NB4 (cell line): ENCODE data around the gene CDH23.

Source experiments
- DNase-seq: peaks from one replicate; pipeline ENCODE4 v3.0.0; 2010; ENCODE audit warnings: low read depth
- H3K4me3 ChIP-seq: one replicate; pipeline ENCODE4 v1.5.1; 2011; ENCODE audit warnings: mild to moderate bottlenecking, low read depth, low read length, moderate library complexity
- MYC ChIP-seq: IDR thresholded peaks from 2 replicates; pipeline ENCODE4 v1.6.1; 2011; ENCODE audit warnings: low read depth, low read length
- POLR2A ChIP-seq: IDR thresholded peaks from 2 replicates; pipeline ENCODE4 v1.6.1; 2011; ENCODE audit warnings: mild to moderate bottlenecking; ENCODE audit not compliant: insufficient read length; ENCODE audit errors: extremely low read depth
- TF ChIP-seq, protein P1 (sequence below): IDR thresholded peaks from 2 replicates; pipeline ENCODE4 v1.6.1; 2011; ENCODE audit warnings: low read depth, low read length
- TF ChIP-seq, protein P2 (sequence below): IDR thresholded peaks from one replicate; pipeline ENCODE4 v1.5.1; 2012; ENCODE audit warnings: low read depth, low read length

Gene CDH23

DNA sequence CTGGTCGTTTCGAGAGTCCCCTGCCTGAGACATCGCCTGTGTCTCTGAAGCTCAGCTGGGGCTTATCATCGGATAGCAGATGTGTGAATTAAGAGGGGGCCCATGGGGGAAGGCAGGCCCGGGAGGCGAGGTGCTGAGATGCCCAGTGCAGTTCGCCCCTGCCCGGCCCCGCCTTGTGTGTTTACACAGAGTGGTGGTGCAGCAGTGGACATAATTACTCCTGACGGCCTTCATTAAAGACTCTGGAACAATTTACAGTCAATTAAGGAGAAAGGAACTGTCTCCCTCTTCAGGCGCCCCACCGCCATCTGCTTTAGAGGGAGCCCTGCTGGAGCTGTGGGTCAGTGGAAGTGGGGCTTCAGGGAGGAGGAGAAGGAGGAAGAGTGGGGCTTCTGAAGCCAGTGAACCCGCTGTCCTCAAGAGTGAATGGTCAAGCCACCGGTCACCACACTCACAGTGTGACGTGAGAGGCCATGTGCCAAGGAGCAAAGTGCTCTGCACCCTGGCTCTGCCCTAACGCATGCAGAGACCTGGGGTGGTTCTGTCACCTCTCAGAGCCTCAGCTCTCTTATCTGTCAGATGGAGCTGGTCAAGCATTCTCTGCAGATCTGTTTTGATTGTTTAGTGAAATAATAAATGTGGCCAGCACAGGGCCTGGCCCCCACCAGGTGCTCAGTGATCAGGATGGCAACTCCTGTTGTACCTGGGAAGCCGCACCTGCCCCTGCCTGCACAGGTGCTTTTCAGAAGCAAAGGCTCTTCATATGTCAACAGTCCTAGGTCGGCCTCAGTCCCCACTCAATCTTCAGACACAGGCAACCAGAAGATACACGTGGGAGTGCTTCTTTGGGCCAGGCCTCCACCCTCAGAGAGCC is 65.6 kb downstream of the CDH23 start:
- DNase-seq: no peak
- H3K4me3 ChIP-seq: no peak overlapping the region
- TF ChIP-seq POLR2A (no peak), MYC (no peak)
- TF ChIP-seq, protein P1, sequence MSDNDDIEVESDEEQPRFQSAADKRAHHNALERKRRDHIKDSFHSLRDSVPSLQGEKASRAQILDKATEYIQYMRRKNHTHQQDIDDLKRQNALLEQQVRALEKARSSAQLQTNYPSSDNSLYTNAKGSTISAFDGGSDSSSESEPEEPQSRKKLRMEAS: no peak
- TF ChIP-seq, protein P2, sequence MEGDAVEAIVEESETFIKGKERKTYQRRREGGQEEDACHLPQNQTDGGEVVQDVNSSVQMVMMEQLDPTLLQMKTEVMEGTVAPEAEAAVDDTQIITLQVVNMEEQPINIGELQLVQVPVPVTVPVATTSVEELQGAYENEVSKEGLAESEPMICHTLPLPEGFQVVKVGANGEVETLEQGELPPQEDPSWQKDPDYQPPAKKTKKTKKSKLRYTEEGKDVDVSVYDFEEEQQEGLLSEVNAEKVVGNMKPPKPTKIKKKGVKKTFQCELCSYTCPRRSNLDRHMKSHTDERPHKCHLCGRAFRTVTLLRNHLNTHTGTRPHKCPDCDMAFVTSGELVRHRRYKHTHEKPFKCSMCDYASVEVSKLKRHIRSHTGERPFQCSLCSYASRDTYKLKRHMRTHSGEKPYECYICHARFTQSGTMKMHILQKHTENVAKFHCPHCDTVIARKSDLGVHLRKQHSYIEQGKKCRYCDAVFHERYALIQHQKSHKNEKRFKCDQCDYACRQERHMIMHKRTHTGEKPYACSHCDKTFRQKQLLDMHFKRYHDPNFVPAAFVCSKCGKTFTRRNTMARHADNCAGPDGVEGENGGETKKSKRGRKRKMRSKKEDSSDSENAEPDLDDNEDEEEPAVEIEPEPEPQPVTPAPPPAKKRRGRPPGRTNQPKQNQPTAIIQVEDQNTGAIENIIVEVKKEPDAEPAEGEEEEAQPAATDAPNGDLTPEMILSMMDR: no peak

DNA sequence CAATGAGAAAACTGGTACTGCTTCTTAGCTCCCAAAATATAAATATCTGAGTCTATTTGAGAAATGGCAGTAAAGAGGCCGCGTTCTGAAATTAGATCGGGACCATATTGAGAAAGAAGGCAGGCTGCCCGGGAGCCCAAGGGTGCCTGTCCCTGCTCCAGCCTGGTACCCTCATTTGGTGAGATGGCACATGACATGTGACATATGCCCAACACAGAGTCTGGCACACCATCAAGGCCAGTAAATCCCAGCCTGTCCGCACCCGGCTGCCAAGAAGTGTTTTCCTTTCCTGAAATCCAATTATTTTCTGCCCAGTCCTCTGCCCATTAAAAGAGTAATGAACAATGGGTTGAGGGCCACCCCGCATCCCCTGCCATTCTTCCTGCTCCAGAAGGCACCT is 66.4 kb downstream of the CDH23 start:
- no peak for DNase-seq
- H3K4me3 ChIP-seq: no peak overlapping the region
- TF ChIP-seq POLR2A (no peak), MYC (no peak)
- TF ChIP-seq, protein P1: no peak
- TF ChIP-seq, protein P2: no peak

DNA sequence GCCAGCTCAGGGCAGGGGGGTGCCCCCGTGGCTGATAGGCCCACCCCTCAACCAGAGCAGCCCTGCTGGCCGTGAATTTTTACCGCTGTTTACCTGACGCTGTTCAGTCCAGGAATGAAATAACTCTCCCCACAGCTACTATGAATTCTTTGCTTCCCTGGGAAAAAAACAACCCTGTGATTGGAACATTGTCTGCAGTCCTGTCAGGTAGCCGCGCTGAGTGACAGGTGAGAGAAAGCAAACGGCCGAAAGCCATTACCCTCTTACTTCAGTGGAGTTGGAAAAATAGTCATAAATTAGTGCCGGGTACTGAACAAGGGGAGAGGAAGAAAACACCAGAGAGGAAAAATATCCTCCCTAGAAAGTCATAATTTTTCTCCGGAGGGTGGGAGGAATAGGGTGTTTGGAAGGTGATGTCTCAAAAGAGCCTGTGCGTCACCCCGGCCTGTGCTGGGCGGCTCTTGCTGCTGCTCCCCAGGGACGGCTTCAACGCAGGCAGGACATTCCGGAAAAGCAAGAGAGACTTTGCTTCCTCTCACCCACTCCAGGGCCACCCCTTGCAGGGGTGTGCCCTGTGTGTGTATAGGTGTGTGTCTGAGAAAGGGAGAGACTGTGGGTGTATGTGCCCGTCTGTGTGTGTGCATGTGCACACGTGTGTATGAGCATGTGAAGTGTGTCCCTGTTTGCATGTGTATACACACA is 69.0 kb downstream of the CDH23 start:
- H3K4me3 ChIP-seq: no peak overlapping the region
- TF ChIP-seq MYC (no peak), POLR2A (no peak)
- TF ChIP-seq, protein P2: no peak
- TF ChIP-seq, protein P1: no peak
- peak; percentile 44 for DNase-seq

DNA sequence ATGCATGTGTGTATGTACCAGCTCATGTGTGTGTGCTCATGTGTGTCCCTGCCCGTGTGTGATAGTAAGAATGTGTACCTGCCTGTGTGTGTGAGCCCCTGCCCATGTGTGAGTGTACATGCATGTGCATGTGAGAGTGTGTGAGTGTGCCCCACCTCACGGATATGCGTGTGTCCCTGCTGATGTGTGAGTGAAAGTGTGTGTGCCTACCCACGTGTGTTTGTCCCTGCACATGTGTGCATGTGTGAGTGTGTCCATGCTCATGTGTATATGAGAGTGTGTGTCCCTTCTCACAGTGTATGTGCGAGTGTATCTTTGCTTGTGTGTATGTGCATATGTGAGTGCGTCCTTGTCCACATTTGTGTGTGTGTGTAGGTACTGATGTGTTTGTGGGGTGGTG is 69.6 kb downstream of the CDH23 start:
- H3K4me3 ChIP-seq: no peak overlapping the region
- TF ChIP-seq MYC: no peak
- TF ChIP-seq, protein P1: 0 out of 2 replicates have a peak, but pooled peaks have one; percentile 17
- TF ChIP-seq, protein P2: no peak
- no peak for TF ChIP-seq POLR2A
- DNase-seq: no peak

DNA sequence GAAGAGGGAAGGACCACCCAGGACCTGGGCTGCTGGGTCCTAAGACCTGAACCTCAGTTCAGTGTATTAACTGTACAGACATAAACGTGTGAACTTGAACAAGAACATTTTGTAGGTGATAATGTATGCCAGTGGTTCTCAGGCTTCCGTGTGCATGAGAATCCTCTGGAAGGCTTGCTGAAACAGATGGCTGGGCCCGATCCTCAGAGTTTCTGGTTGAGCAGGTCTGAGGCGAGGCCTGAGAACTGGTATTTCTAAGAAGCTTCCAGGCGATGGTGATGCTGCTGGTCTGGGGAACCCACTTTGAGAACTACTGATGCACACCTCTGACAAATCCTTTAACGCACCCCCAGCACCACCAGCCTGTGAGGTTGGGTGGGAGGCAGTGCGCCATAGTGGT is 70.4 kb downstream of the CDH23 start:
- no peak for DNase-seq
- TF ChIP-seq MYC: no peak
- TF ChIP-seq, protein P1: no peak
- TF ChIP-seq, protein P2: no peak
- no peak for TF ChIP-seq POLR2A

More for the DNA sequence above, 70.4 kb downstream of the CDH23 start:
- no peak overlapping the region for H3K4me3 ChIP-seq
